AG09309 (cell line): ENCODE data around the gene TSPAN18.

Experiments used
- DNase-seq: peaks from one replicate; pipeline ENCODE4 v3.0.0-alpha.2; 2010; ENCODE audit warnings: low read depth
- H3K4me3 ChIP-seq: 2 replicates; pipeline ENCODE4 v1.5.1; 2011; ENCODE audit warnings: mild to moderate bottlenecking, low read depth, low read length, moderate library complexity; ENCODE audit not compliant: control insufficient read depth
- TF ChIP-seq, protein P1 (sequence below): IDR thresholded peaks from 2 replicates; pipeline ENCODE4 v1.5.1; 2011; ENCODE audit warnings: mild to moderate bottlenecking, low read depth, low read length, inconsistent platforms; ENCODE audit not compliant: insufficient read depth, control insufficient read depth; ENCODE audit errors: missing control alignments

The TSPAN18 gene

GRCh38 chr11:44709966-44710365 lies 16.8 kb upstream of the TSPAN18 start:
- TF ChIP-seq, protein P1, sequence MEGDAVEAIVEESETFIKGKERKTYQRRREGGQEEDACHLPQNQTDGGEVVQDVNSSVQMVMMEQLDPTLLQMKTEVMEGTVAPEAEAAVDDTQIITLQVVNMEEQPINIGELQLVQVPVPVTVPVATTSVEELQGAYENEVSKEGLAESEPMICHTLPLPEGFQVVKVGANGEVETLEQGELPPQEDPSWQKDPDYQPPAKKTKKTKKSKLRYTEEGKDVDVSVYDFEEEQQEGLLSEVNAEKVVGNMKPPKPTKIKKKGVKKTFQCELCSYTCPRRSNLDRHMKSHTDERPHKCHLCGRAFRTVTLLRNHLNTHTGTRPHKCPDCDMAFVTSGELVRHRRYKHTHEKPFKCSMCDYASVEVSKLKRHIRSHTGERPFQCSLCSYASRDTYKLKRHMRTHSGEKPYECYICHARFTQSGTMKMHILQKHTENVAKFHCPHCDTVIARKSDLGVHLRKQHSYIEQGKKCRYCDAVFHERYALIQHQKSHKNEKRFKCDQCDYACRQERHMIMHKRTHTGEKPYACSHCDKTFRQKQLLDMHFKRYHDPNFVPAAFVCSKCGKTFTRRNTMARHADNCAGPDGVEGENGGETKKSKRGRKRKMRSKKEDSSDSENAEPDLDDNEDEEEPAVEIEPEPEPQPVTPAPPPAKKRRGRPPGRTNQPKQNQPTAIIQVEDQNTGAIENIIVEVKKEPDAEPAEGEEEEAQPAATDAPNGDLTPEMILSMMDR, result no peak
- no peak for DNase-seq
- H3K4me3 ChIP-seq, result no peak overlapping the region

DNA sequence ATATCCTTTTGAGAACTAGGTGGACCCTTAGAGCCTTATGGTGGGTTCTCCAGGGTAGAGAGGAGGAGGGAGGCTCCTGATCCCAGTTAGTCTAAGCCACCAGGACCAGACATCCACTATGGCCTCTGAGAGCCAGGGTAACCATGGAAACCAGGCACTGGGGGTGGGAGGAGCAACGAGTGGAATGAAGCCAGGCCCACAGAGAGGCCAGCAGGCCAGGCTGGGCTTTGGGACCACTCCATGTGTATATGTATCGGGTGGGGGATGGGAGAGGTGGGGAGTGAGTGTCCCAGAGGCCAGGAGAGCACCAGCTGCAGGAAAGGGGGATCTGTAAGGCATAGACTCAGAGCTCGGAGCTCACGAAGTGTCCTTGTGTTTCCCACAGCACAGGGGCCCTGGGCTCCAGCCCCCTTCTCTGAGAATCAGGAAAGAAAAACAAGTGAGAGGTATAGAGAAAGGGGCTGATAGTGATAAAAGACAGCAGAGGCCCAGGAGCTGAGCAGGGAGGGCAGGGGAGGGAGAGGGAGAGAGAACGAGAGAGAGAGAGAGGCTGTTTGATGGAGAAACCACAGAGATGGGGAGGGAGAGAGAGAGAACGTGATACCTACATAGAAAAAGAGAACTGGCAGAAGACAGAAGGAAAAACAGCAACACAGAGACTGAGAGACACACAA lies 15.5 kb upstream of the TSPAN18 start:
- no peak for DNase-seq
- H3K4me3 ChIP-seq, result no peak overlapping the region
- TF ChIP-seq, protein P1, result no peak

- no peak overlapping the region for H3K4me3 ChIP-seq
- no peak for DNase-seq
- TF ChIP-seq, protein P1, result no peak
Observed at GRCh38 chr11:44711787-44712608, 14.8 kb upstream of the TSPAN18 start.

DNA sequence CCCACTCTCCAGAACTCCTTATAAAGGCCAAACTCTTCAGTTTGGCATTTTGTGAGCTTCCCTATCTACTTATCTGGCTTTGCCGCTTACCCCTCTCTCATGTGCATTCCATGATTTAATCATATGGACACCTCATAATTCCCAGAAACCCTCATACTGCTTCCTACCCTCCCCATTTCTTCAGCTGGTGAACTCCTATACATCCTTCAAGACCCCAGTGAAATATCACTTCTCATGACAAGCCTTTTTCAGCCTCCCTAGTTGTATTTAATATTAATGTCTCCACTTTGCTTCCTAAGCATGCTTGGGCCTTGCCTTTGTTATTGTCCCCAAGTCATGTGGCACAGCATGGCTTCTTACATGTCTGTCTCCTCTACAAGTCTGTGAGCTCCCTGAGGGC lies 13.7 kb upstream of the TSPAN18 start:
- no peak overlapping the region for H3K4me3 ChIP-seq
- TF ChIP-seq, protein P1, result no peak

DNA sequence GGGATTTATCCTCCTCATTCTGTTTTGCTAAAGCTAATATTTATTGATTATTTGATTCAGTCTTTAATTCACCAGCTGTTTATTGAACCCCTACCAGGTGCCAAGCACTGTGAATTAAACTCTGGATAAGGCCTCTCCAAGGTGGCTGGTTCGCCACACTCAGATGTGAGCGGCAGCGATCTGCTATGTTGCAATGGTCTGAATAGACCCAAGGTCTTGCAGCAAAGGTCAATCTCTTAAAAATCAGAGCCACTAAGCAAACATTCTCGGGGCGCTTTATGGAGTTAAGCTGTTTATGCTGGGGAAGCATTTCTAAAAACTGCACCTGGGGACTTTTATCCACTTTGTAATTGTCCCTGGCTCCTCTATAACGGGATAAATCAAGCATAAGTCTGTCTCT lies 10.5 kb upstream of the TSPAN18 start:
- no peak for DNase-seq
- no peak overlapping the region for H3K4me3 ChIP-seq
- TF ChIP-seq, protein P1, result no peak

More for the DNA sequence above, 13.7 kb upstream of the TSPAN18 start:
- no peak for DNase-seq

- H3K4me3 ChIP-seq, result no peak overlapping the region
- TF ChIP-seq, protein P1, result no peak
- DNase-seq, result no peak
Observed at GRCh38 chr11:44718057-44718456, 8.7 kb upstream of the TSPAN18 start.
